ENCODE measurements around the gene NEDD4. TPM values are rescaled to one million over a fixed set of nuclear protein-coding genes. Genes with fewer than 3 reads are reported as not detected.
A peak's percentile ranks its signal among the peaks of the same experiment; 100 is the strongest.

NEDD4 gene
- polyA plus RNA-seq, 2 of the 4 experiments (the other 2 are of a cell fraction): 56.4 to 78.8 TPM

DNA sequence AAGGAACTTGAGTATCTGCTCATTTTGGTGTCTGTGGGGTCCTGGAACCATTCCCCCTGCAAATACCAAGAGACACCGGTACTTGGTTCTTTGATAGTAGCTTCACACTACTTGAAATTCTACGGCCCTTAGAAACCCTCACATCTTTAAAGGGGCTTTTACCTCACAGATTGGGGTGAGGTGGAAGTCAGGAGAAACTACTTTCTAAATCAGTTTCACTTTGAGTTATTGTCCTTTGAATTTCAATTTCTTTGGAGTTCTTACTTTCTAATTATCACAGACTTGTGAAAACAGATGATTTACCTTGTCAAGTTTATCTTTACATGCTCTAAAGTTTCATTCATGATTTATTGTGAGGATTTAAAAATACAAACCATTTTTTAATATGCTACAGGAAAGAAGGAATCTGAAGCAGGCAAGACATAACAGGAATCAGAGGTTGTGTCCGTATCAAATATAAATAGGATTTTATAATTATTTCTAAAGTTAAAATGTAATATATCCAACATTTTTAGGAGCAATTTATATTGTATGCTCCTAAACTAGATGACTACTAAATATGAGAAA is 98.9 kb downstream of the NEDD4 start:
- peak overlapping the region; percentile 93 to 96 for H3K27ac ChIP-seq

DNA sequence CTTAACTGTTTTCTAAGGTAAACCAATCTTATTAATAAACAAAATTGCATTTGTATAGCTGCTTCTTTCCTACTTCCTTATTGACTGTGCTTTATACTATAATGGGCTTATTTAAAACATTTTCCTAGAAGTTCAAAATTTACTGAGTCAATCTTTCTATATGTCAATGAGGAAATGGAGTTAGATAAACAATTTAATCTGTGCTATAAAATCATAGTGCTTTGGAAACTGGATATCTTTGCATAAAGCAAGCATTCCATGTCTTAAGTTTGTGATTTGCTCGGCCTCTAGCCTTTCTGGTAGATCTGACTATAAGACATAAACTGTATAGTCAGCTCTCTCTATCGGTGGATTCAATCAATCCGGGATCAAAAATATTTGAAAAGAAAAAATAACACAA is 99.6 kb downstream of the NEDD4 start:
- ATAC-seq (no peak), FAIRE-seq (peak; percentile 88), DNase-seq (ENCODE audit: low read depth in 1 of 2, low spot score in 1 of 2) (no peak)
- Histone ChIP-seq H3K4me3 (peak overlapping the region; percentile 35), H3K27ac (peak overlapping the region; percentile 92 to 93), H3K4me1 (peaks cover 68% of the 10 kb centered on the region), H3K9me3 (peaks cover 2% of the 10 kb centered on the region; the same call in 2 of the 3 replicates), H3K4me2 (peak overlapping the region; percentile 86)
- ChIA-PET POLR2A (interaction anchor here (1.2 to 5.1 kb wide), 4 partner anchors 13 to 23 kb away, joined by 4 to 33 read pairs (median 8); no protein-coding TSS in a partner anchor), CTCF (interaction anchor here (1.0 to 6.7 kb wide), 9 partner anchors 11 to 245 kb away, joined by 3 to 51 read pairs (median 4); no protein-coding TSS in a partner anchor)
- WGBS (ENCODE audit: missing lambda C conversion rate): 21% methylated on average over 3 of the region's 3 CpGs
- TF ChIP-seq CEBPB (IDR thresholded peaks at IDR 0.05): no peak
- TF ChIP-seq EHF (CRISPR knock-in tag; IDR thresholded peaks at IDR 0.05): no peak
- TF ChIP-seq, protein P1, sequence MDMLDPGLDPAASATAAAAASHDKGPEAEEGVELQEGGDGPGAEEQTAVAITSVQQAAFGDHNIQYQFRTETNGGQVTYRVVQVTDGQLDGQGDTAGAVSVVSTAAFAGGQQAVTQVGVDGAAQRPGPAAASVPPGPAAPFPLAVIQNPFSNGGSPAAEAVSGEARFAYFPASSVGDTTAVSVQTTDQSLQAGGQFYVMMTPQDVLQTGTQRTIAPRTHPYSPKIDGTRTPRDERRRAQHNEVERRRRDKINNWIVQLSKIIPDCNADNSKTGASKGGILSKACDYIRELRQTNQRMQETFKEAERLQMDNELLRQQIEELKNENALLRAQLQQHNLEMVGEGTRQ (IDR thresholded peaks at IDR 0.05): no peak
- peak; percentile 53 for TF ChIP-seq MAFK (IDR thresholded peaks at IDR 0.05; ENCODE audit: partially characterized antibody)
- no peak for TF ChIP-seq RAD21 (conservative IDR thresholded peaks at IDR 0.05 in 1 of 2, IDR thresholded peaks at IDR 0.05 in 1 of 2)

More for the DNA sequence above, 98.9 kb downstream of the NEDD4 start:
- Histone ChIP-seq H3K4me1 (peaks cover 74% of the 10 kb centered on the region), H3K4me3 (peak overlapping the region; percentile 35), H3K9me3 (no peaks in the 10 kb centered on the region), H3K4me2 (peak overlapping the region; percentile 86)
- TF ChIP-seq, protein P2, sequence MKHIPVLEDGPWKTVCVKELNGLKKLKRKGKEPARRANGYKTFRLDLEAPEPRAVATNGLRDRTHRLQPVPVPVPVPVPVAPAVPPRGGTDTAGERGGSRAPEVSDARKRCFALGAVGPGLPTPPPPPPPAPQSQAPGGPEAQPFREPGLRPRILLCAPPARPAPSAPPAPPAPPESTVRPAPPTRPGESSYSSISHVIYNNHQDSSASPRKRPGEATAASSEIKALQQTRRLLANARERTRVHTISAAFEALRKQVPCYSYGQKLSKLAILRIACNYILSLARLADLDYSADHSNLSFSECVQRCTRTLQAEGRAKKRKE (CRISPR knock-in tag; IDR thresholded peaks at IDR 0.05; ENCODE audit: low read depth): no peak
- TF ChIP-seq HOXB5 (CRISPR knock-in tag; IDR thresholded peaks at IDR 0.05): no peak
- TF ChIP-seq, protein P3, sequence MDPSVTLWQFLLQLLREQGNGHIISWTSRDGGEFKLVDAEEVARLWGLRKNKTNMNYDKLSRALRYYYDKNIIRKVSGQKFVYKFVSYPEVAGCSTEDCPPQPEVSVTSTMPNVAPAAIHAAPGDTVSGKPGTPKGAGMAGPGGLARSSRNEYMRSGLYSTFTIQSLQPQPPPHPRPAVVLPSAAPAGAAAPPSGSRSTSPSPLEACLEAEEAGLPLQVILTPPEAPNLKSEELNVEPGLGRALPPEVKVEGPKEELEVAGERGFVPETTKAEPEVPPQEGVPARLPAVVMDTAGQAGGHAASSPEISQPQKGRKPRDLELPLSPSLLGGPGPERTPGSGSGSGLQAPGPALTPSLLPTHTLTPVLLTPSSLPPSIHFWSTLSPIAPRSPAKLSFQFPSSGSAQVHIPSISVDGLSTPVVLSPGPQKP (IDR thresholded peaks at IDR 0.05; ENCODE audit: low read depth, low read length): no peak
- TF ChIP-seq CBX8 (IDR thresholded peaks at IDR 0.05): no peak
- TF ChIP-seq, protein P4, sequence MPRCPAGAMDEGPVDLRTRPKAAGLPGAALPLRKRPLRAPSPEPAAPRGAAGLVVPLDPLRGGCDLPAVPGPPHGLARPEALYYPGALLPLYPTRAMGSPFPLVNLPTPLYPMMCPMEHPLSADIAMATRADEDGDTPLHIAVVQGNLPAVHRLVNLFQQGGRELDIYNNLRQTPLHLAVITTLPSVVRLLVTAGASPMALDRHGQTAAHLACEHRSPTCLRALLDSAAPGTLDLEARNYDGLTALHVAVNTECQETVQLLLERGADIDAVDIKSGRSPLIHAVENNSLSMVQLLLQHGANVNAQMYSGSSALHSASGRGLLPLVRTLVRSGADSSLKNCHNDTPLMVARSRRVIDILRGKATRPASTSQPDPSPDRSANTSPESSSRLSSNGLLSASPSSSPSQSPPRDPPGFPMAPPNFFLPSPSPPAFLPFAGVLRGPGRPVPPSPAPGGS (IDR thresholded peaks at IDR 0.05): 0 out of 3 replicates have a peak, but pooled peaks have one; percentile 12
- TF ChIP-seq MAFK (IDR thresholded peaks at IDR 0.05; ENCODE audit: partially characterized antibody): no peak
- no peak for TF ChIP-seq NR3C1 (IDR thresholded peaks at IDR 0.05)
- 0 out of 2 replicates have a peak, but pooled peaks have one; percentile 11 for TF ChIP-seq RARB (CRISPR knock-in tag; IDR thresholded peaks at IDR 0.05)
- no peak for TF ChIP-seq CHD2 (IDR thresholded peaks at IDR 0.05; ENCODE audit: low read length, partially characterized antibody)
- TF ChIP-seq, protein P5, sequence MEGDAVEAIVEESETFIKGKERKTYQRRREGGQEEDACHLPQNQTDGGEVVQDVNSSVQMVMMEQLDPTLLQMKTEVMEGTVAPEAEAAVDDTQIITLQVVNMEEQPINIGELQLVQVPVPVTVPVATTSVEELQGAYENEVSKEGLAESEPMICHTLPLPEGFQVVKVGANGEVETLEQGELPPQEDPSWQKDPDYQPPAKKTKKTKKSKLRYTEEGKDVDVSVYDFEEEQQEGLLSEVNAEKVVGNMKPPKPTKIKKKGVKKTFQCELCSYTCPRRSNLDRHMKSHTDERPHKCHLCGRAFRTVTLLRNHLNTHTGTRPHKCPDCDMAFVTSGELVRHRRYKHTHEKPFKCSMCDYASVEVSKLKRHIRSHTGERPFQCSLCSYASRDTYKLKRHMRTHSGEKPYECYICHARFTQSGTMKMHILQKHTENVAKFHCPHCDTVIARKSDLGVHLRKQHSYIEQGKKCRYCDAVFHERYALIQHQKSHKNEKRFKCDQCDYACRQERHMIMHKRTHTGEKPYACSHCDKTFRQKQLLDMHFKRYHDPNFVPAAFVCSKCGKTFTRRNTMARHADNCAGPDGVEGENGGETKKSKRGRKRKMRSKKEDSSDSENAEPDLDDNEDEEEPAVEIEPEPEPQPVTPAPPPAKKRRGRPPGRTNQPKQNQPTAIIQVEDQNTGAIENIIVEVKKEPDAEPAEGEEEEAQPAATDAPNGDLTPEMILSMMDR (IDR thresholded peaks at IDR 0.05): no peak
- TF ChIP-seq SMC3 (IDR thresholded peaks at IDR 0.05): no peak
- no peak for TF ChIP-seq NPAS2 (CRISPR knock-in tag; IDR thresholded peaks at IDR 0.05; ENCODE audit: borderline replicate concordance)
- TF ChIP-seq BHLHE40 (IDR thresholded peaks at IDR 0.05; ENCODE audit: low read depth, low read length): no peak
- no peak for TF ChIP-seq RFX5 (IDR thresholded peaks at IDR 0.05)
- peak; percentile 91; the same call in 1 of the 2 replicates for TF ChIP-seq HOXA7 (CRISPR knock-in tag; IDR thresholded peaks at IDR 0.05)
- TF ChIP-seq FOXS1 (CRISPR knock-in tag; IDR thresholded peaks at IDR 0.05): no peak
- TF ChIP-seq ESRRA (IDR thresholded peaks at IDR 0.05; ENCODE audit: borderline replicate concordance, low read length): no peak
- no peak for TF ChIP-seq KDM1A (IDR thresholded peaks at IDR 0.05; ENCODE audit: low read depth)
- TF ChIP-seq ZSCAN20 (CRISPR knock-in tag; IDR thresholded peaks at IDR 0.05): no peak
- no peak for TF ChIP-seq ZFP36 (IDR thresholded peaks at IDR 0.05; ENCODE audit: borderline replicate concordance, partially characterized antibody)
- no peak for TF ChIP-seq RCOR1 (IDR thresholded peaks at IDR 0.05; ENCODE audit: low read depth, low read length)
- no peak for TF ChIP-seq HOXB13 (CRISPR knock-in tag; IDR thresholded peaks at IDR 0.05; ENCODE audit: low read depth)
- ATAC-seq: no peak
- POLR2A ChIA-PET: interaction anchor here (1.2 to 5.1 kb wide), 4 partner anchors 13 to 22 kb away, joined by 4 to 33 read pairs (median 7); no protein-coding TSS in a partner anchor
- no peak for DNase-seq (ENCODE audit: low read depth in 1 of 2, low spot score in 1 of 2)
- 26% methylated on average over 3 of the region's 3 CpGs for WGBS (ENCODE audit: missing lambda C conversion rate)
- FAIRE-seq: peak; percentile 23
- CTCF ChIA-PET: interaction anchor here (1.2 to 6.7 kb wide), 11 partner anchors 11 to 247 kb away, joined by 3 to 51 read pairs (median 4); no protein-coding TSS in a partner anchor

Data from A549 (cell line).